ENCODE data around the gene PALB2. TPM values are rescaled to one million over a fixed set of nuclear protein-coding genes. Genes with fewer than 3 reads are reported as not detected.
A peak's percentile ranks its signal among the peaks of the same experiment; 100 is the strongest.

The PALB2 gene
- total and polyA plus RNA-seq, 2 of the 13 experiments (the other 11 are each of a cell fraction or from before 2014, with no cell fraction given) = 12.1 to 40.9 TPM

DNA sequence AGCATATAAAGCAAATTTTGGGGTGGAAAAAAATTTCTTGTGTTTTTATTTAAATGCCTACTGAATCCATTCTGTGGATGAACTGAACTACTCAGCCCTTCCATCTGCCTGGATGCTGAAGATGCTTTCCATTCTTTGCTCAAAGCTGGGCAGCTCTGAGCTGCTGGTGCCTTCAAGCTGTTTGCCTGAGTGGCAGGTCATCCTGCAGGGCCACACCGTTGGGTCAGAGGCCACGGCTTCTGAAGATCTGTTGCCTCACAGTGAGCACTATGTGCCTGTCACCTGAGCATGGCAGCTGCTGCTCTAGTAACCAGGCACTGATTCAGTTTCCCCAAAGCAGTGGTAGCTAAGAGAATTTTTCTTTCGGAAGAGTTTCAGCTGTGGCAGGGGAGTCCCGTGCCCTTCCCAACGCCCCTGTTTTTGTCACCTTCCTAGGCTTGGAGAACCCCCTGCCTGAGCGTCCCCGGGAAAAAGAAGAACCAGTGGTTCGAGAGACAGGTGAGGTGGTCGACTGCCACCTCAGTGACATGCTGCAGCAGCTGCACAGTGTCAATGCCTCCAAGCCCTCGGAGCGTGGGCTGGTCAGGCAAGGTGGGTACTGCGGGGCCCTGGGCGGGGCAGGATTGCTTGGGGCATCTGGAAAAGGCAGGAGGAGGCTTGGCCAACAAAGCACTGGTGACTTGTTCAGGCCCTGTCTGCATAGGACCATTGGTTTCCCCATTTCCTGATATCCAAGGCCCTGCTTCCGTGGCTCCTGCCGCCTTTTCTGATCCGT is 46.1 kb upstream of the PALB2 start (continued):
- TF ChIP-seq CHD4 (IDR thresholded peaks at IDR 0.05; ENCODE audit: borderline replicate concordance, low read length) (no peak), SAP130 (CRISPR knock-in tag; IDR thresholded peaks at IDR 0.05; ENCODE audit: low read depth) (no peak), NRL (CRISPR knock-in tag; IDR thresholded peaks at IDR 0.05; ENCODE audit: borderline replicate concordance) (0 out of 2 replicates have a peak, but pooled peaks have one; percentile 20), ZNF766 (CRISPR knock-in tag; IDR thresholded peaks at IDR 0.05; ENCODE audit: borderline replicate concordance) (no peak), ZFY (CRISPR knock-in tag; IDR thresholded peaks at IDR 0.05) (no peak), MTA1 (CRISPR knock-in tag; IDR thresholded peaks at IDR 0.05; ENCODE audit: borderline replicate concordance) (no peak)
- TF ChIP-seq, protein P1, sequence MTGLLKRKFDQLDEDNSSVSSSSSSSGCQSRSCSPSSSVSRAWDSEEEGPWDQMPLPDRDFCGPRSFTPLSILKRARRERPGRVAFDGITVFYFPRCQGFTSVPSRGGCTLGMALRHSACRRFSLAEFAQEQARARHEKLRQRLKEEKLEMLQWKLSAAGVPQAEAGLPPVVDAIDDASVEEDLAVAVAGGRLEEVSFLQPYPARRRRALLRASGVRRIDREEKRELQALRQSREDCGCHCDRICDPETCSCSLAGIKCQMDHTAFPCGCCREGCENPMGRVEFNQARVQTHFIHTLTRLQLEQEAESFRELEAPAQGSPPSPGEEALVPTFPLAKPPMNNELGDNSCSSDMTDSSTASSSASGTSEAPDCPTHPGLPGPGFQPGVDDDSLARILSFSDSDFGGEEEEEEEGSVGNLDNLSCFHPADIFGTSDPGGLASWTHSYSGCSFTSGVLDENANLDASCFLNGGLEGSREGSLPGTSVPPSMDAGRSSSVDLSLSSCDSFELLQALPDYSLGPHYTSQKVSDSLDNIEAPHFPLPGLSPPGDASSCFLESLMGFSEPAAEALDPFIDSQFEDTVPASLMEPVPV (CRISPR knock-in tag; IDR thresholded peaks at IDR 0.05) = no peak
- TF ChIP-seq, protein P2, sequence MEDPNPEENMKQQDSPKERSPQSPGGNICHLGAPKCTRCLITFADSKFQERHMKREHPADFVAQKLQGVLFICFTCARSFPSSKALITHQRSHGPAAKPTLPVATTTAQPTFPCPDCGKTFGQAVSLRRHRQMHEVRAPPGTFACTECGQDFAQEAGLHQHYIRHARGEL (CRISPR knock-in tag; IDR thresholded peaks at IDR 0.05) = no peak

DNA sequence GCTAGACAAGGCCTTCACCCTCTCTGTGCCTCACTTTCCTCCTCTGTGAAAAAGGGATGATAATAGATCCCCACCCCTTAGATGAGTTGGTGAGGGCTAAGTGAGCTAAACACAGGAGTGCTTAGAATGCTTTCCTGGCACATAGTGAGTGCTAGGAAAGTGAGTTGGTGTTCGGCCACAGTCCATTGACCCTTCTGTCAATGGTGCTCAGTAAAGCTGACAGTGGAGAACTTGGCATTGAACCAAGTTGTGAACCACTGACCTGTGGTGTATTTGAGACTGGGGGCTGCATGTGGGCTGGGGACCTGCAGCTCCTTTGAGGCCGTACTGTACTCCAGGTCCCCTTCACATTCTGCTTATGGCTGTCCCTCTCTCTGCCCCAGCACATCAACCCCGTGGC is 42.4 kb upstream of the PALB2 start:
- intact Hi-C loops (cut with micrococcal nuclease; ENCODE audit: unreplicated experiment) = no loop called here
- Histone ChIP-seq H3K79me2 (ENCODE audit: insufficient read depth, low read length) (peaks cover 48% of the 10 kb centered on the region), H3K9ac (ENCODE audit: insufficient read depth, low read depth, low read length) (no peak overlapping the region), H4K20me1 (ENCODE audit: insufficient read depth, low read length) (peaks cover 6% of the 10 kb centered on the region; the same call in 1 of the 2 replicates), H3K9me3 (ENCODE audit: low read length) (no peaks in the 10 kb centered on the region), H3K27ac (ENCODE audit: extremely low read length, insufficient read depth, low read length) (no peak overlapping the region), H3K4me2 (ENCODE audit: low read depth, low read length) (no peak overlapping the region), H3K36me3 (replicated peaks in 1 of 2; ENCODE audit: control insufficient read depth in 1 of 2, insufficient read depth in 2 of 2, low read length in 2 of 2) (peaks cover 50 to 76% of the 10 kb centered on the region in 2 experiments), H3K4me1 (ENCODE audit: insufficient read depth, low read length) (peaks cover 29% of the 10 kb centered on the region), H2AFZ (ENCODE audit: low read length) (no peak overlapping the region), H3K27me3 (ENCODE audit: control insufficient read depth in 1 of 2, insufficient read depth in 2 of 2, low read length in 2 of 2) (no peaks in the 10 kb centered on the region; a peak in 1 of 5 replicates), H3K4me3 (replicated peaks in 1 of 3; ENCODE audit: insufficient read depth in 1 of 3, low read depth in 2 of 3, low read length in 3 of 3) (no peak overlapping the region)
- in situ Hi-C loops (cut with HindIII; ENCODE audit: extremely low pct_ligation_motif_present, low pct_unique_long_range_greater_than_20kb) = no loop called here
- ChIA-PET CTCF (ENCODE audit: low intra/inter-chr PET ratio, low total read pairs) (no interaction called here), POLR2A (no interaction called here)
- 99% methylated on average over 3 of the region's 3 CpGs for WGBS (ENCODE audit: low lambda C conversion rate)
- no peak for DNase-seq (ENCODE audit: low spot score)
- ATAC-seq = no peak
- BruUV-seq (replicated peaks) = no TSS peak
- FAIRE-seq = no peak
- TF ChIP-seq ZNF644 (CRISPR knock-in tag; IDR thresholded peaks at IDR 0.05; ENCODE audit: low read depth) (no peak), ZNF326 (CRISPR knock-in tag; IDR thresholded peaks at IDR 0.05; ENCODE audit: borderline replicate concordance) (no peak), POLR2AphosphoS5 (IDR thresholded peaks at IDR 0.05; ENCODE audit: low read depth, low read length) (no peak), CCAR2 (optimal IDR thresholded peaks at IDR 0.05; ENCODE audit: low read depth, low read length) (no peak), CCDC6 (CRISPR knock-in tag; IDR thresholded peaks at IDR 0.05) (no peak), ZFP37 (CRISPR knock-in tag; IDR thresholded peaks at IDR 0.05; ENCODE audit: borderline replicate concordance) (no peak), PAX8 (CRISPR knock-in tag; IDR thresholded peaks at IDR 0.05; ENCODE audit: borderline replicate concordance) (no peak)
- TF ChIP-seq, protein P1 (CRISPR knock-in tag; IDR thresholded peaks at IDR 0.05) = no peak
- TF ChIP-seq, protein P3, sequence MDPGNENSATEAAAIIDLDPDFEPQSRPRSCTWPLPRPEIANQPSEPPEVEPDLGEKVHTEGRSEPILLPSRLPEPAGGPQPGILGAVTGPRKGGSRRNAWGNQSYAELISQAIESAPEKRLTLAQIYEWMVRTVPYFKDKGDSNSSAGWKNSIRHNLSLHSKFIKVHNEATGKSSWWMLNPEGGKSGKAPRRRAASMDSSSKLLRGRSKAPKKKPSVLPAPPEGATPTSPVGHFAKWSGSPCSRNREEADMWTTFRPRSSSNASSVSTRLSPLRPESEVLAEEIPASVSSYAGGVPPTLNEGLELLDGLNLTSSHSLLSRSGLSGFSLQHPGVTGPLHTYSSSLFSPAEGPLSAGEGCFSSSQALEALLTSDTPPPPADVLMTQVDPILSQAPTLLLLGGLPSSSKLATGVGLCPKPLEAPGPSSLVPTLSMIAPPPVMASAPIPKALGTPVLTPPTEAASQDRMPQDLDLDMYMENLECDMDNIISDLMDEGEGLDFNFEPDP (CRISPR knock-in tag; conservative IDR thresholded peaks at IDR 0.05) = 0 out of 2 replicates have a peak, but pooled peaks have one; percentile 64
- TF ChIP-seq, protein P4, sequence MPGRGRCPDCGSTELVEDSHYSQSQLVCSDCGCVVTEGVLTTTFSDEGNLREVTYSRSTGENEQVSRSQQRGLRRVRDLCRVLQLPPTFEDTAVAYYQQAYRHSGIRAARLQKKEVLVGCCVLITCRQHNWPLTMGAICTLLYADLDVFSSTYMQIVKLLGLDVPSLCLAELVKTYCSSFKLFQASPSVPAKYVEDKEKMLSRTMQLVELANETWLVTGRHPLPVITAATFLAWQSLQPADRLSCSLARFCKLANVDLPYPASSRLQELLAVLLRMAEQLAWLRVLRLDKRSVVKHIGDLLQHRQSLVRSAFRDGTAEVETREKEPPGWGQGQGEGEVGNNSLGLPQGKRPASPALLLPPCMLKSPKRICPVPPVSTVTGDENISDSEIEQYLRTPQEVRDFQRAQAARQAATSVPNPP (CRISPR knock-in tag; IDR thresholded peaks at IDR 0.05) = no peak

Measured in HepG2 (cell line).